SU-DHL-6 (cell line): ENCODE data around the gene GTF3C1.
A peak's percentile ranks its signal among the peaks of the same experiment; 100 is the strongest.

Source experiments
- H2AFZ ChIP-seq: fragments of 200-600 bp; sonication (generic); 2 replicates; pipeline ENCODE4 v1.6.1; 2014; ENCODE audit warnings: low read depth, mild to moderate bottlenecking, moderate library complexity, mixed read lengths, antibody characterized with exemption, low read length; ENCODE audit not compliant: severe bottlenecking
- H3F3A ChIP-seq: fragments of 200-600 bp; shearing (Covaris generic); 2 replicates; pipeline ENCODE4 v1.6.0; 2016; ENCODE audit warnings: antibody characterized with exemption, mild to moderate bottlenecking; ENCODE audit not compliant: insufficient read depth
- H3K27ac ChIP-seq: fragments of 200-600 bp; sonication (generic); 2 replicates; pipeline ENCODE4 v1.5.1; 2016; ENCODE audit warnings: low read depth, mild to moderate bottlenecking, low read length, moderate library complexity, mixed read lengths
- H3K27me3 ChIP-seq: fragments of 200-600 bp; sonication (generic), shearing (Covaris generic); 2 replicates; pipeline ENCODE4 v1.6.0; 2014; ENCODE audit warnings: mild to moderate bottlenecking, low read length
- H3K36me3 ChIP-seq: fragments of 200-600 bp; sonication (generic); 2 replicates; pipeline ENCODE4 v1.6.1; 2014; ENCODE audit warnings: mild to moderate bottlenecking, low read length, mixed read lengths
- H3K4me2 ChIP-seq: fragments of 300-600, 200-600 bp; shearing (Covaris generic), sonication (generic); 2 replicates; pipeline ENCODE4 v1.6.0; 2014; ENCODE audit warnings: low read length, low read depth, mild to moderate bottlenecking; ENCODE audit not compliant: poor library complexity, severe bottlenecking
- H3K4me3 ChIP-seq: fragments of 200-600 bp; sonication (generic); 2 replicates; pipeline ENCODE4 v1.5.1; 2014; ENCODE audit warnings: antibody characterized with exemption, low read length, mild to moderate bottlenecking, mixed read lengths; ENCODE audit not compliant: insufficient read depth, poor library complexity, severe bottlenecking
- H3K79me2 ChIP-seq: fragments of 200-600 bp; sonication (generic); 2 replicates; pipeline ENCODE4 v1.6.1; 2014; ENCODE audit warnings: mild to moderate bottlenecking, low read length, moderate library complexity; ENCODE audit not compliant: insufficient read depth
- H3K9ac ChIP-seq: fragments of 200-600 bp; sonication (generic); 2 replicates; pipeline ENCODE4 v1.7.0; 2014; ENCODE audit warnings: mild to moderate bottlenecking, low read length
- H3K9me2 ChIP-seq: fragments of 200-600 bp; sonication (generic); replicated peaks from 2 replicates; pipeline ENCODE4 v1.6.1; 2014; ENCODE audit warnings: low read length; ENCODE audit not compliant: insufficient read depth
- H3K9me3 ChIP-seq: fragments of 200-600 bp; sonication (generic); 2 replicates; pipeline ENCODE4 v1.6.1; 2014; ENCODE audit warnings: low read length, mixed read lengths; ENCODE audit not compliant: insufficient read depth
- H4K20me1 ChIP-seq: fragments of 200-600 bp; sonication (generic); 2 replicates; pipeline ENCODE4 v1.6.1; 2014; ENCODE audit warnings: low read depth, mild to moderate bottlenecking, antibody characterized with exemption, low read length, moderate library complexity, mixed read lengths
- CTCF ChIP-seq: fragments of 200-600 bp; sonication (generic); IDR thresholded peaks from one replicate; pipeline ENCODE4 v1.5.1; 2017; ENCODE audit warnings: antibody characterized with exemption, mild to moderate bottlenecking, low read length, moderate library complexity; ENCODE audit not compliant: insufficient read depth, poor library complexity, severe bottlenecking
- EZH2phosphoT487 ChIP-seq: fragments of 200-600 bp; sonication (generic), shearing (Covaris generic); conservative IDR thresholded peaks from 2 replicates; pipeline ENCODE4 v1.6.1; 2018; ENCODE audit warnings: mild to moderate bottlenecking, antibody characterized with exemption, low read length, moderate library complexity, mixed read lengths

Gene GTF3C1

GRCh38 chr16:27549746-27550581 is at the start of gene GTF3C1, which contains the start of gene KATNIP:
Gene GTF3C1, minus strand, starts transcription at chr16:27549913. Its CDS starts 23 bp downstream, at chr16:27549890.
Gene KATNIP, plus strand, starts transcription at chr16:27550144. Its CDS starts 27 bp downstream, at chr16:27550171.
- Histone ChIP-seq H3K4me3 (peak within 1 kb of the TSS; percentile 98), H3K4me2 (peak within 1 kb of the TSS; percentile 97), H3K9me3 (no peaks in the 10 kb centered on the region), H3K9ac (peak within 1 kb of the TSS; percentile 83), H3K9me2 (no peaks in the 10 kb centered on the region), H3F3A (no peaks in the 10 kb centered on the region), H3K79me2 (peaks cover 17% of the 10 kb centered on the region), H4K20me1 (no peaks in the 10 kb centered on the region), H3K36me3 (no peaks in the 10 kb centered on the region), H3K27ac (no peak within 1 kb of the TSS), H3K27me3 (no peaks in the 10 kb centered on the region), H2AFZ (peak within 1 kb of the TSS; percentile 87)
- TF ChIP-seq EZH2phosphoT487 (no peak), CTCF (no peak)

GRCh38 chr16:27598931-27599565 is 49.3 kb upstream of the GTF3C1 start:
- H3K9ac ChIP-seq, result no peak overlapping the region
- TF ChIP-seq EZH2phosphoT487 (no peak), CTCF (no peak)
- H3K27ac ChIP-seq, result no peak overlapping the region
- no peaks in the 10 kb centered on the region for H3K9me2 ChIP-seq
- H3K9me3 ChIP-seq, result no peaks in the 10 kb centered on the region
- H3K36me3 ChIP-seq, result no peaks in the 10 kb centered on the region
- no peaks in the 10 kb centered on the region for H3K27me3 ChIP-seq
- H3F3A ChIP-seq, result no peaks in the 10 kb centered on the region
- H3K79me2 ChIP-seq, result no peaks in the 10 kb centered on the region
- H4K20me1 ChIP-seq, result no peaks in the 10 kb centered on the region
- no peak overlapping the region for H3K4me2 ChIP-seq
- H3K4me3 ChIP-seq, result no peak overlapping the region
- no peak overlapping the region for H2AFZ ChIP-seq

GRCh38 chr16:27598220-27598619 is 48.5 kb upstream of the GTF3C1 start:
- no peaks in the 10 kb centered on the region for H3K79me2 ChIP-seq
- H2AFZ ChIP-seq, result no peak overlapping the region
- no peak overlapping the region for H3K4me3 ChIP-seq
- H3K36me3 ChIP-seq, result no peaks in the 10 kb centered on the region
- no peak overlapping the region for H3K9ac ChIP-seq
- no peak overlapping the region for H3K4me2 ChIP-seq
- H3K27me3 ChIP-seq, result no peaks in the 10 kb centered on the region
- H3F3A ChIP-seq, result no peaks in the 10 kb centered on the region
- no peak overlapping the region for H3K27ac ChIP-seq
- no peaks in the 10 kb centered on the region for H3K9me3 ChIP-seq
- no peaks in the 10 kb centered on the region for H4K20me1 ChIP-seq
- H3K9me2 ChIP-seq, result no peaks in the 10 kb centered on the region
- TF ChIP-seq CTCF, result no peak
- no peak for TF ChIP-seq EZH2phosphoT487
